HG03342 (cell line): ENCODE measurements around the gene CDC40.
"Not testable (repeated sequence)": the region's sequence is repeated elsewhere in the genome, so short reads cannot be mapped to it uniquely, and the experiment has no call there.

ENCODE experiments used
- ATAC-seq: cut with Tn5 transposase; IDR thresholded peaks from one replicate; pipeline ENCODE4 v1.9.1; 2021; ENCODE audit warnings: mild to moderate bottlenecking, moderate library complexity; ENCODE audit not compliant: unreplicated experiment

Gene CDC40

DNA sequence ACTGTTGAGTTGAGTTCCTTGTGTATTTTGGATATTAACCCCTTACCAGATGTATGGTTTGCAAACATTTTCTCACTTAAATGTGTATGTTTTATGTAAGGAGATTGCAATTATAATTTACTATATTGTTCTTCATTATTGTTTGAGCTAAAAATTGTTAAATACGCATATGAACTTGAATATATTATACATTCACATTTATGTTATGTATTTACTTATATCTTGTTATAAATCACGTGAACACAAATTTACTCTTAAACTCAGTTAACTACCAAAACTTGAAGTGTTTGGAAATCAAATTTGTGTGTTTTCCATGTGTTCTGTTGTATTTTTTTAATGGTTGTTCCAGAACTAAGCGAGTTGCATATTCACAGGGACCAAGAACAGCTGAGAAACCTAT lies 18.3 kb downstream of the CDC40 start:
- no peak for ATAC-seq

DNA sequence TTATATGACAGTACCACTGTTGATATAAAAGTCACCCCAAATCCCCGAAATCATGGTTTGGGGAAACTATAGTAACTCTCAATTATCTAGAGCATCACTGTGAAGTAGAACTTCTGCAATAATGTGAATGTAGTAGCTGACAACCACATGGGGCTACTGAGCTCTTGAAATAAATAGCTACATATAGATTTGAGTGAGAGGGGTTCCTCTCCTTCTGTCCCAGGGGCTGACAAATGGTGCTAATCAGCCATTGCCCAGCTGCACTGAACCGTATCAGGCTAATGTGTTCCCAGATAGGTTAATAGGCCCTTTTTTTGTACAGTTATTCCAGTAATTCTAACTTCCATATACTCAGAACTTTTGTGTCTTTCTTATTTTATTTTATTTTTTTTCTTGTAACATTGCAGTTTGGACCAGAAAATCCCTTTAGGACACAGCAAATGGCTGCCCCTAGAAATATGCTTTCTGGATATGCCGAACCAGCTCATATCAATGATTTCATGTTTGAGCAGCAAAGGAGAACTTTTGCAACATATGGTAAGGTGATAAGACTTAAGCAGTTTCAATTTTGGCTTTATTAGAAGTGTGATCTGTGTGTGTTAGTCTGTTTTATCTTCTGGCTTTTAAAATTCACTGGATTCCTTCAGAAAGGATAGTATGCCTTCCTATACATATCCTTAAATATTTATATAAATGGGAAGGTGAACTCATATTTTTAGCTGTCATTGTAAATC lies 21.1 kb downstream of the CDC40 start:
- ATAC-seq: no peak

DNA sequence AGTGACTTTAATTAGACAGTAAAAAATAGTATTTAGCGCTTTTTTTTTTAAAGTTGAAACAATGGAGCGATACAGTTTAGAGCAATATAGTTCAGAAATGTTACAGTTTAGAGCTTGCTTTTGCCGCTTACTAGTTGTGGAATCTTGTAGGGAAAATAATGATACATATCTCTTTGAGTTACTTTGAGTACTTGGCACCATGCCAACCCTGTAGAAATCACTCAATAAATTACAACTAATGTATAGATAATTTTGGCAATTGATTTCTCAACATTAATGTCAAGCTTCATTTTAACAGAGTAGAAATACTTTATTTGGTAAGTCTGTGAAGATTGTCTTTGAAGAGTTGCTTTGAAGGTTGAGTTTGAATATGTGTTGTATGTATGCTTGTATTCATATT lies 27.4 kb downstream of the CDC40 start:
- no peak for ATAC-seq

DNA sequence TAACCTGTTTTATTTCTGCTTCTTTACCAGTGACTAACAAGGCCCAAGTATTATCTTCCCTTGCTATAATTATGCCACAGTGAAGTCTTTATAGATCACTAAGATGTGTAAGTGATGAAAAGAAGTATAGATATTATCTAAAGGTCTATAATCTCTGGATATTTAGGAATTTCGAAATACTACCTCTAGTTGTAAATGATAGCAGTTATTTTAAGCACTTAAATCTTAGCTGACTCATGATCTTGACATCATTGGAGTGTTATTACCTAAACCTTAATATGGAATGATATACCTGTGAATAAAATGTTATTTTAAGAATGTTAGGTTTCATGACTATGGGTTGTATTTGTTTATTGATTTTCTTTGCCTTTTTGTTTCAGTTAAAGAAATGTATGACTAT lies 31.5 kb downstream of the CDC40 start:
- no peak for ATAC-seq

DNA sequence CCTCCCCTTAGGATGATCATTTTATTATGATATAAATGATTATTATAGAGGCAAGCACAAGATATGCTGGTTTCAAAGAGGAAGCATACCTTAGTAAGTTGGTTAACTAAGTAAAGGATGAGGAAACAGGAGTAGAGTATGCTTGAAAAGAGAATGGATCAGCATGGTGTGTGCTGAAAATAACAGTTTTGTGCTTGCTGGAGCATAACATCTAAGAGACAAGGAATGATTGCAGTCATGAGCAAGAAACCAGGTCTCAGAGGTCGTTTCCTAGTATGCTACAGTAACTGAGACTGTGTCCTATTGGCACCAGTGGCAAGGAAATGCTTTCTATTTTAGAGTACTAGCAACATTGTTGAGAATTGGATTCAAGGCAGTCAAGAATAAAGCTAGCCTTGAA lies 34.1 kb downstream of the CDC40 start:
- no peak for ATAC-seq

DNA sequence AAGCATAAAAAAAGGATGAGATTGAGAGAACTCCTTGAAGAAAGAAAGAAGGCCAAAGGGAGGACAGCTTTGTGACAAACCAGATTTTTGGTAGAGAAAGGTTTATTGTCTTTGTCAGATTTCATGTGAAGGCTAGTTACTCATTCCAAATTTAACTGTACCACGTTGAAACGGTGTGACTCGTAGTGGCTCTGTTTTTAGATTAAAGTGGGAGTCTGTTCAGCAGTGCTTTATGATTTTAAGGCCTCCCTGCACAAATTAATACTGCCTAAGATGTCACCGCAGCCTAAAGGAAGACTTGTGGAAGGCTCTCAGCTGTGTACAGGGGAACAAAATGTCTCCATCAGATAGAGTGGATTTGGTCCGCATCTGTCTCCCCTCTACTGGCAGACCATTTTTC lies 35.9 kb downstream of the CDC40 start:
- no peak for ATAC-seq

DNA sequence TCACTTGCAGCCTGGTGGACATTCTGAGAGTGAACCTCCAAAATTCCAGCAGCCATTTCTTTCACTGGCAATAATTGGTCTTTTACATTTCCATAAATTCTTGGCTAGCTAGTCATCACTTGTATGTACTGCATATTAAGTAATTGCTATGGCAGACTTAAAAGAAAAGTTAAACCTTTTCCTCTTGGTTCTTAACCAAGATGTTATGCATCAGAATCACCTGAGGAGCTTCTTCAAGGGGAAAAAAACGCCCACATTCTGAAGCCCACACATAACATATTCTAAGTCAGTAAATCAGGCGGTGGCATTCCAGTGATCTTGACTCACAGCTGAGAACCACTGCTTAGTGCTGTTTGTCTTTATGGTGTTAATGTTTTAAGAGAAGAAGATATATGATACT lies 37.0 kb downstream of the CDC40 start:
- ATAC-seq: no peak

DNA sequence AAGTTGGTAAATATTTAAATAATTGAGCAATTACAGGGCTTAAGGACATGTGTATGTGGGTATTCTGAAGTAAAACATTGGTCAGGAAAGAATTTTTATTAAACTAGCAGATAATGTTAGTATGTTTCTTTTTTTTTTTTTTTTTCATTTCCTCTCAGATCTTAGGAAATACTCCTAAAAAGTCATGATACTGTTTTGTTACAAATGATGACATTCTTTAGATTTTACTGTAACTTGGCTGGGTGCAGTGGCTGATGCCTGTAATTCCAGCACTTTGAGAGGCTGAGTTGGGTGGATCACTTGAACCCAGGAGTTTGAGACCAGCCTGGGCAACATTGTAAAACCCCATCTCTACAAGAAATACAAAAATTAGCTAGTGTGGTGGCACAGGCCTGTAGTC lies 41.5 kb downstream of the CDC40 start:
- ATAC-seq: no peak

DNA sequence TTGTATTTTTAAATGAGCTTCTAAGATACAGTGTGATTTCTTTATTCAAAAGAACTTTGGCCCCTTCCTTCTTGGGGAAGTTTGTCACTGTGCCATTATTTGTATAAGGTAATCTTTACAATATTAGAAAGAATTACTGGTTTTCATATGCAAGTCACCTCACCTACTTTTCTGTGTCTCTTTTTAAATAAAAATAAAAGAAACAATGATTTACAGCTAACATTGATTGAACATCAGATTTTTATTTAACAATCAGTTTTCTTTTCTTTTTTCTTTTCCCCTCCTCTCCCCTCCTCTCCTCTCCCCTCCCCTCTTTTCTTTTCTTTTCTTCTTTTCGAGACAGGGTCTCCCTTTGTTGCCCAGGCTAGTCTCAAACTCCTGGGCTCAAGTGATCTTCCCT lies 46.0 kb downstream of the CDC40 start:
- ATAC-seq: no peak

DNA sequence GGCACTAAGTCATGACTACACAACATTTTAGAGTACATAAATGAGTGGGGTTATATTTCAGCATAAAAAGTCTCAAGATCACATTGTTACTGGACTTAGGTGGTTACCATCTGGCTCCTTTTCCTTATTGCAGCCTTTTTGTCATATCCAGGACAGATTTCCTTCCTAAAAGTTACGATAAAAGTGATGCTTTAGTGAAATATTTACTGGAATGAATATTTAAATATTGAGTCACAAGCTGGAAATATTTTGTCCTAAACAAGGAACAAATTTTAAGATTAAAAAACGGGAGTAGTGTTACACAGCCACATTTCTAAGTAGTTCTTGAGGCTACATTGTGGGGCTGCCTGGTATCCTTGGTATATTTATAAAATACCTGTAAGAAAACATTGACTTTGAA lies 52.2 kb downstream of the CDC40 start:
- no peak for ATAC-seq

DNA sequence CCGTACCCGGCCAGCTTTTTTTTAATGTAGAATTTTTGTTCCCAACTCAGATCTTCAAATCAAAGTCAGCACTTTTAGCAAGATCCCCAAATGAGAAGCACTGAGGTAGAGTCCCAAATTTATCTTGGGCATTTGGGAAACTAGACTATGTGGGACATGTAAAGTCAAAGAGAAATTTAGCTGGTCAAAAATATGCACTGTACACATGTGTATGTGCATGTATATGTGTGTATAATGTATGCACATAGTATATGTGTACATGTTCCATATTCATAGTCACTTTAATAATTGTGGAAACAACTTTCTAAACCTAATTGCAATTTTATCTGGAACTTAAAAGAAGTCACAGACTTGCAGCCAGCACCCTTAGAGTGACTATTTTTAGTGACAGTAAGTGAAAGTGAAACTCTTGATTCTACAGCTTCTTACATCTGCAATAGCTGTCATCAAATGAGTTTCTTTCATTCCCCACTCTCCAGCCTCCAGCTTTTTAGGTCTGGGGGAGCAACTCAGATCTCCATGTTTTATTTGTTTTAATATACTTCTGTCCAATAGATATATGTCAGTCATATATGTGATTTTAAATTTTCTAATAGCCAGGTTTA lies 53.6 kb downstream of the CDC40 start:
- ATAC-seq: peak; percentile 94

DNA sequence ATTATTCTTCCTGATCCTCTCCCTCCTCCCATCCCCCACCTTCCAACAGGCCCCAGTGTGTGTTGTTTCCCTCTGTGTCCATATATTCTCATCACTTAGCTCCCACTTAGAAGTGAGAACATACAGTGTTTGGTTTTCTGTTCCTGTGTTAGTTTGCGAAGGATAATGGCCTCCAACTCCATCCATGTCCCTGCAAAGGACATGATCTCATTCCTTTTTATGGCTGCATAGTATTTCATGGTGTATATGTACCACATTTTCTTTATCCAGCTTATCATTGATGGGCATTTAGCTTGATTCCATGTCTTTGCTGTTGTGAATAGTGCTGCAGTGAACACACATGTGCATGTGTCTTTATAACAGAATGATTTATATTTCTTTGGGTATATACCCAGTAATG lies 55.8 kb downstream of the CDC40 start:
- ATAC-seq: not testable (repeated sequence)

DNA sequence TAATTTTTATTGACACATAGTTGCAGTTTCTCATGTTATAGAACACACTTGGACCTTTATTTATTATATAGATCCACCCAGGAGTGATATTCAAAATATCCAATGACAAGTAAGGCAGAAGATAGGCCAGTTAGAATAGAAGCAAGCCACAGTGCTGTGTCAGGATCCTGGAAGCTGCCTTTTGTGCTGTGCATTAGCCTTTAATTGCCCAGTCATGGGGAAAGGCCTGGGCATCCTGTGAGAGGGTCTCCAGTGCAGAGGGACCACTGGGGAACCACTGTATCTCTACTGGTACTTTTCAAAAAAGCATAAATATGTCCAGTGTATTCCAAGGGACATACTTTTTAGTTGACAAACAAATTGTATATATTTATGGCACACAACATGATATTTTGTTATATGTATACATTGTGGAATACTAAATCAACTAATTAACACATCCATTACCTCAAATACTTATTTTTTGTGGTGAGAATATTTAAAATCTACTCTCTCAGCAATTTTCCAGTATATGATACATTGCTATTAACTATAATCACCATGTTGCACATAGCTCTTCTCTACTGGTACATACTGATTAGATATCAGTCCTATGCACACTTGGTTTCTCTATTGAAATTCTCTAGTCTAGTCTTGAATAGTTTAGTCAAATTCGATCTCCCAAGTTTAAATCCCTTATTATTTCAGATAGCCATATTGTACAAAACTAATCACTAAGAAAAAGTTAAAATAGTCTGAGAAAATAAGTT lies 59.5 kb downstream of the CDC40 start:
- no peak for ATAC-seq

DNA sequence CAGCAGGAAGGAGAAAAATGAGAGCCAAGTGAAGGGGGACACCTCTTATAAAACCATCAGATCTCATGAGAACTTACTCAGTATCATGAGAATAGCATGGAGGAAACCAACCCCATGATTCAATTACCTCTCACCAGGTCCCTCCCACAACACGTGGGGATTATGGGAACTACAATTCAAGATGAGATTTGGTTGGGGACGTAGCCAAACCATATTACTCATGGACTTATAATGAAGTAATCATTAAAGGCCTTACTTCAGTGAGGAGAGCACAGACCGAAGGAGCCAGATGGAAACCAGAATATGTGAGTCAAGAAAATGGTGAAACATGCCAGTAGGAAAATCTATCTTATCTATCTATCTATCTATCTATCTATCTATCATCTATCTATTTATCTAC lies 64.4 kb downstream of the CDC40 start:
- ATAC-seq: not testable (repeated sequence)

DNA sequence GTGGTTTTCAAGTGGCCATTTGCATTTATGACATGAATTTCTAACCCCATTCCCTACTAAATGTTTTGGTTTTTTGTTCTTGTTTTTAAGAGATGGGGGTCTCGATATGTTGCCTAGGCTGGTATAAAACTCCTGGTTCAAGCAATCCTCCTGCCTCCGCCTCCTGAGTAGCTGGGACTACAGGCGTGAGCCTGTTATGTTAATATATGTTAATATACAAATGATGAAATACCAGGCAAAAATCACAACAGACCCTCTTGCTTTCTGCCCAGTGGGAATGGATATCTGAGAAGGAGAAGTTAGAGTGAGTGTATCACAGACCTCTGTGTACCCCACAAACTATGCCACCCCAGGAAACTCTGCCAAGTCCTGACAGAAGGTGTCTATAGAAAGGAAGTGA lies 66.2 kb downstream of the CDC40 start:
- no peak for ATAC-seq

DNA sequence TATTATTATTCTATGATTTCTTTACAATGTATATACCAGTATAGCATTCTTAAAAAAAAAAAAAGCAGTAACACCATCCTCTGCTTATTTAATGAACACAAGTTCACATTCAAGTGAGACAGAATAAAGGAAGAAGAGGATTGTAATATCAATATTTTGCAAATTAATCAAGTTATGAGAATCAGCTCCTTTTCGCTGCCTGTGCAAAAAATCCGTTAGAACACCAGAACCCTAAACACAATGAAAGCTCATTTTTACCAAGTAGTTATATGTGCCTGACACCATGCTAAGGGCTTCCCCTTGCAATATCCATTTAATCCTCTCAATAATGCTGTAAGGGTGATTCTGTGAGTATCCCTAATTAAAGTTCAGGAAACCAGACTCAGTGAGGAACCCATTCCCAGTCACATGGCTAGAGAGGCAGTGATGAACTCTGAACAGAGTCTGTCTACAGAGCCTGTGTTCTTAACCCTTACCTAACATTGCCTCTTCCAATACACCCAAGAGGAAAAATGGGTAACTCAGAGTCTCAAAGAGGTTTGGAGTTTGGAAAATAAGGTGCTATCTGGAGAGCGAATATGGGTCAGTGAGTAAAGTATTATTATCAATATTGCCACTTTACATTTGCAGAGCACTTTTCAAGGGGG lies 66.8 kb downstream of the CDC40 start:
- ATAC-seq: no peak

DNA sequence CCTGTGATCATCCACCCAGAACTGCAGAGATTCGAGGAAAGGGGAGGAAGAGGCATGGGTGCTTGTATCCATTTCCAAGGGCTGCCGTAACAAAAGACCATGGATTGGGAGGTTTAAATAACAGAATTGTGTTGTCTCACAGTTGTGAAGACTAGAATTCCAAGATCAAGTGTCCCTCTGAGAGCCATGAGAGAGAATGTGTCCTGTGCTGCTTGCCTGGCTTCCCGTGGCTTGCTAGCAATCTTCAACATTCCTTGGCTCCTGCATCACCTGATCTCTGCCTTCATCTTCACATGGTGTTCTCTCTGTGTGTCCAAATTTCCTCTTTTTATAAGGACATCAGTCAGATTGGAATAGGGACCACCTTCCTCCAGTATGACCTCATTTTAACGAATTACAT lies 69.8 kb downstream of the CDC40 start:
- no peak for ATAC-seq

DNA sequence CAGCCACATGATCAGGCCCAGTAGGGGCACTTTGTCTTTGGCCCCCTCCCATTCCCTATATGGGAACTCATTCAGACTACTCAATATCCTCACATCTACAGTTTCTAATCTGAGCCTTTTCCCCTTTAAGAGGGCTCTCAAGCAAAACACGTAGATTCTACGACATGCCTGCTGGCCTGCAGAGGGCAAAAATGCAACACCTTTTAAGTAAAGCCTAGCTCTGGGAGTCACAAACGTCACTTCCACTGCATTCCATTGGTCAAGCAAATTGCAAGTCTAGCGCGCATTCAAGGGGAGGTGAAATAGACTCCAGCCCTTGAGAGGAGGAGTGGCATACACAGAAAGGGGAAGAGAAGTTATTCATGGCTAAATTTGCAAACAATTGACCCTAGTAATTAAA lies 70.6 kb downstream of the CDC40 start:
- ATAC-seq: no peak

DNA sequence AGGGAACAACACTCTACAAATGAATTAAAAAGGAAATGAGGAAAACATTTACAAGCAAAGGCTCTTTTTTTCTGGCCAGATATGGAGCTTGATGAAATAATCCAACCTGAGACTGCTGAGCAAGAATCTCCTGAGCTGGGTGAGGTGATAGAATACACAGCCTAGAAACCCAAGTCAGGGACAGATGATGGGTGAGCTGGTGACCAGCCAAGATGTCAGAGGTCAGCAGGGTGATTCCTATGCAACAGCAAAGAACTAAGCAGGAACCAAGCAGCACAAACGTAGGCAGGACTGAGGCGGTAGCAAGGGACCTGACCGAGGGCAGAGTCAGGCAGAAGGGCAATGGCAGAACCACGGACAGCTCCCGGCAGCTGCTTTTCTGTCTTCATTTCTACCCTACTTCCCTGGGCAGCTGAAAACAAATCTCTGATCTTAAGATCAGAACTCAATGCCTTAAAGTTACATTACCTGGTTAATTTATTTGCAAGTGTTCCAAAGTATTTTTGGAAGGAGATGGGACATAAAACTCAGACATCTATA lies 75.1 kb downstream of the CDC40 start:
- no peak for ATAC-seq

DNA sequence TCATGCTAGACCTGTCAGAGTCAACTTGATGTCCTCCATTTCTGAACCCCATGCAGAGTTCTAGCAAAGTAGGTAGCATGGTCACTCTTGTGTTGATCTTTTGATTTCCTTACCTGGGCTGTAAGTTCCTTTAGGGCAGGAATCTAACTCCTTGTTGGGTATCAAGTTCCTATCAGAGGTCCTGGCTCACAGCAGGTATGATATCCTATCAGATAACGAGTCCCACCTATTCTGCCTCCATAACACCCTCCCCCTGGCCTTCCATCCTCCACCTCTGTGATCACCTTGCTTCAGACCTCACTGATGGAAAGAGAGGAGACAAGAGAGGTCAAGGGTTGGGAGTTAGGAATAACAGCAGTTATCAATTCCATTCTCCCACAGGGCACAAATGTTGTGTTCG lies 76.1 kb downstream of the CDC40 start:
- no peak for ATAC-seq

DNA sequence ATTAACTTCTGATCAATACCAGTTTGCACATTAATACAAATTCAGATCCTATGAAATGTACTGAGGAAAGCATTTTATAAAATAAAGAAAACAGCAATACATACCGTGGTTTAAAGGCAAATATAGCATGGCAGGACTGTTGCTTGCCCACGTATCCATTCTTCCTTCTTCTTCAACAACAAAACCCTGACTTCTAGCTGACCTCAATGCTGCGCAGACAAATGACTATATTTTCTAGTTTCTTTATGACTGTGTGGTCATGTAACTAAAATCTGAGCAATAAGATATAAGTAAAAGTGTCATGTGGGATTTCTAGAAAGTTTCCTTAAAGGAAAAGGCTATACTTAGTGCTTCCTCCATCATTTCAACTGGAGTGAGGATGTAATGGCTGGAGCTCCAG lies 85.0 kb downstream of the CDC40 start:
- ATAC-seq: no peak

DNA sequence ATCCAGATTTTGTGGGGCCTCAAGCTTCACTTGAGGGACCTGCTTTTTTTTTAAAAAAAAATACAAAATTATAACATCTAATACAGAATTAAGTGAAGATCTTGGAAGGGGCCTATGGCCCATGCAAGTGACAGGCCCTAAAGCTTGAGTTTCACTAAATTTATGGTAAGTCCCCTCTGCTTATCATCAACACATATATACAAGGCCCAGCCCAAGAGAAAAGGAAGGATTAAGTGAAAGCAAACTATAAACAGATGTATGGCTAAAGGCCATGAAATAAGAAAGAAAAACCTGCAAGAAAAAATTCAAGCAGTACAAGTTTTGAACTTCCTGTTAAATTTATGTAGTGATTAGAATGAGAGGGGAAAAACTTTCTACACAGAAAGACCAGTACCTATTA lies 86.8 kb downstream of the CDC40 start:
- no peak for ATAC-seq
